ENCODE measurements around the gene PHACTR4.

The PHACTR4 gene

GRCh38 chr1:28450561-28450960 lies 81.0 kb downstream of the PHACTR4 start:
- Histone ChIP-seq H3K4me3 (replicated peaks; ENCODE audit: insufficient read depth, low read length) (no peak overlapping the region), H3K27me3 (ENCODE audit: insufficient read depth, poor library complexity, severe bottlenecking) (no peaks in the 10 kb centered on the region), H3K27ac (replicated peaks) (no peak overlapping the region)
- TF ChIP-seq GABPA (IDR thresholded peaks at IDR 0.05; ENCODE audit: low read depth) (no peak), POLR2AphosphoS5 (IDR thresholded peaks at IDR 0.05; ENCODE audit: low read depth) (no peak), REST (IDR thresholded peaks at IDR 0.05; ENCODE audit: insufficient replicate concordance, low read depth) (no peak), CTCF (IDR thresholded peaks at IDR 0.05; ENCODE audit: insufficient read depth, low read length) (no peak), SPI1 (IDR thresholded peaks at IDR 0.05; ENCODE audit: borderline replicate concordance, low read depth) (no peak)
- no peak for DNase-seq (ENCODE audit: low read depth in 1 of 2, low spot score in 1 of 2)

- TF ChIP-seq SPI1 (IDR thresholded peaks at IDR 0.05; ENCODE audit: borderline replicate concordance, low read depth) (no peak), CTCF (IDR thresholded peaks at IDR 0.05; ENCODE audit: insufficient read depth, low read length) (no peak), POLR2AphosphoS5 (IDR thresholded peaks at IDR 0.05; ENCODE audit: low read depth) (no peak), REST (IDR thresholded peaks at IDR 0.05; ENCODE audit: insufficient replicate concordance, low read depth) (no peak), GABPA (IDR thresholded peaks at IDR 0.05; ENCODE audit: low read depth) (no peak)
- H3K27ac ChIP-seq (replicated peaks): no peak overlapping the region
Observed at GRCh38 chr1:28451011-28451410, 81.5 kb downstream of the PHACTR4 start.

GRCh38 chr1:28456078-28456477 lies 86.5 kb downstream of the PHACTR4 start:
- Histone ChIP-seq H3K27ac (replicated peaks) (no peak overlapping the region), H3K4me3 (replicated peaks; ENCODE audit: insufficient read depth, low read length) (no peak overlapping the region), H3K27me3 (ENCODE audit: insufficient read depth, poor library complexity, severe bottlenecking) (no peaks in the 10 kb centered on the region)
- TF ChIP-seq GABPA (IDR thresholded peaks at IDR 0.05; ENCODE audit: low read depth): no peak
- no peak for TF ChIP-seq REST (IDR thresholded peaks at IDR 0.05; ENCODE audit: insufficient replicate concordance, low read depth)
- TF ChIP-seq SPI1 (IDR thresholded peaks at IDR 0.05; ENCODE audit: borderline replicate concordance, low read depth): no peak
- TF ChIP-seq CTCF (IDR thresholded peaks at IDR 0.05; ENCODE audit: insufficient read depth, low read length): no peak
- TF ChIP-seq POLR2AphosphoS5 (IDR thresholded peaks at IDR 0.05; ENCODE audit: low read depth): no peak
- DNase-seq (ENCODE audit: low read depth in 1 of 2, low spot score in 1 of 2): no peak

More at GRCh38 chr1:28451011-28451410, 81.5 kb downstream of the PHACTR4 start:
- DNase-seq (ENCODE audit: low read depth in 1 of 2, low spot score in 1 of 2): no peak
- Histone ChIP-seq H3K4me3 (replicated peaks; ENCODE audit: insufficient read depth, low read length) (no peak overlapping the region), H3K27me3 (ENCODE audit: insufficient read depth, poor library complexity, severe bottlenecking) (no peaks in the 10 kb centered on the region)

Data from HL-60 (cell line).